Suprapubic skin (tissue), 4 donors: ENCODE measurements around the gene TAP1. TPM values are rescaled to one million over a fixed set of nuclear protein-coding genes. Genes with fewer than 3 reads are reported as not detected.

Source experiments
- DNase-seq, 2 donors: peaks; one replicate each; pipeline ENCODE4 v3.0.0-alpha.2; 2019; ENCODE audit warnings: low spot score in 2 of 2
- H3K27ac ChIP-seq: fragments of 200-600 bp; sonication (generic); one replicate; pipeline ENCODE4 v1.5.1; 2019
- H3K27me3 ChIP-seq: fragments of 200-600 bp; sonication (generic); one replicate; pipeline ENCODE4 v1.5.1; 2019
- H3K36me3 ChIP-seq: fragments of 200-600 bp; sonication (generic); one replicate; pipeline ENCODE4 v1.5.1; 2019
- H3K4me1 ChIP-seq: fragments of 200-600 bp; sonication (generic); one replicate; pipeline ENCODE4 v1.5.1; 2019
- H3K4me3 ChIP-seq: fragments of 200-600 bp; sonication (generic); one replicate; pipeline ENCODE4 v1.5.1; 2019; ENCODE audit warnings: mild to moderate bottlenecking
- H3K9me3 ChIP-seq: fragments of 200-600 bp; sonication (generic); one replicate; pipeline ENCODE4 v1.5.1; 2019
- EP300 ChIP-seq: sonication (generic); formaldehyde crosslinking; IDR thresholded peaks from one replicate; pipeline ENCODE4 v1.6.1; 2017; ENCODE audit warnings: antibody characterized with exemption
- POLR2A ChIP-seq, 2 donors: fragments of 450-650 bp; IDR thresholded peaks; one replicate each; pipeline ENCODE4 v1.6.1; 2017; ENCODE audit warnings: antibody characterized with exemption in 2 of 2, mild to moderate bottlenecking in 2 of 2, moderate library complexity in 2 of 2
- POLR2AphosphoS5 ChIP-seq, 3 donors: sonication (generic); formaldehyde crosslinking; IDR thresholded peaks; one replicate each; pipeline ENCODE4 v1.6.1; 2017; ENCODE audit warnings: antibody characterized with exemption in 3 of 3
- WGBS: methylation state at CpG from one replicate; pipeline ENCODE4 v1.1.5; 2018; 5-methylcytosine and 5-hydroxymethylcytosine counted together
- total RNA-seq, 4 donors: library from RNA; depleted of rRNA; stranded (reverse); fragments of >200 nt; gene quantifications; one replicate each; pipeline ENCODE4 v1.1.0, GENCODE V29; 2016
- TF ChIP-seq, protein P1 (sequence below), 2 donors: fragments of 200-600 bp in 1 of 2; fragments of 450-650 bp in 1 of 2; sonication (generic) in 1 of 2; IDR thresholded peaks; one replicate each; pipeline ENCODE4 v1.5.1; 2016 to 2019; ENCODE audit warnings: antibody characterized with exemption in 2 of 2, mild to moderate bottlenecking in 1 of 2, moderate library complexity in 1 of 2

Gene TAP1
- total RNA-seq, 4 donors from 2014 or later = 90.7 to 126 (median 101) TPM

DNA sequence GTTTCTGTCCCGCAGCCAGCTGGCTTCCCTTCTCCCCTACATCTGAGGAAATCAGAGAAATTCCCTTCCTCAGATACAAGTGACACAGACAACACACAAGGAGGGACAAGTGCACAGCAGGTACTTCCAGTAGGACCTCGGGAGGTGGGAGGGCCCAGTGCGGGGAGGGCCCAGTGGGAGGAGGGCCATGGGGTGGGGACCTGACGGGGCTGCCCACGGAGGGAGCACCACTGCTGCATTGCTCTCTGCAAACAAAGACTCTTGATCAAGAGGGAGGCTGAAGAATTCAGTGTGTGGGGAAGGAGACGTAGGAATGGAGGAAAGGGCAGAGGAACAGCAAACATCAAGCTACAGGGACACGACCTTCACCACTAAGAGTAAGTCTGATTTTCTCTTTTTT is 24.0 kb downstream of the TAP1 start:
- Histone ChIP-seq H3K4me3 (no peak overlapping the region), H3K36me3 (peaks cover 41% of the 10 kb centered on the region), H3K4me1 (peaks cover 13% of the 10 kb centered on the region), H3K27me3 (no peaks in the 10 kb centered on the region), H3K27ac (no peak overlapping the region), H3K9me3 (no peaks in the 10 kb centered on the region)
- no peak for DNase-seq
- WGBS = 71% methylated on average over 7 of the region's 7 CpGs
- TF ChIP-seq POLR2A (IDR thresholded peaks at IDR 0.05) (no peak), POLR2AphosphoS5 (IDR thresholded peaks at IDR 0.05) (no peak), EP300 (no peak)
- TF ChIP-seq, protein P1, sequence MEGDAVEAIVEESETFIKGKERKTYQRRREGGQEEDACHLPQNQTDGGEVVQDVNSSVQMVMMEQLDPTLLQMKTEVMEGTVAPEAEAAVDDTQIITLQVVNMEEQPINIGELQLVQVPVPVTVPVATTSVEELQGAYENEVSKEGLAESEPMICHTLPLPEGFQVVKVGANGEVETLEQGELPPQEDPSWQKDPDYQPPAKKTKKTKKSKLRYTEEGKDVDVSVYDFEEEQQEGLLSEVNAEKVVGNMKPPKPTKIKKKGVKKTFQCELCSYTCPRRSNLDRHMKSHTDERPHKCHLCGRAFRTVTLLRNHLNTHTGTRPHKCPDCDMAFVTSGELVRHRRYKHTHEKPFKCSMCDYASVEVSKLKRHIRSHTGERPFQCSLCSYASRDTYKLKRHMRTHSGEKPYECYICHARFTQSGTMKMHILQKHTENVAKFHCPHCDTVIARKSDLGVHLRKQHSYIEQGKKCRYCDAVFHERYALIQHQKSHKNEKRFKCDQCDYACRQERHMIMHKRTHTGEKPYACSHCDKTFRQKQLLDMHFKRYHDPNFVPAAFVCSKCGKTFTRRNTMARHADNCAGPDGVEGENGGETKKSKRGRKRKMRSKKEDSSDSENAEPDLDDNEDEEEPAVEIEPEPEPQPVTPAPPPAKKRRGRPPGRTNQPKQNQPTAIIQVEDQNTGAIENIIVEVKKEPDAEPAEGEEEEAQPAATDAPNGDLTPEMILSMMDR (IDR thresholded peaks at IDR 0.05) = no peak

DNA sequence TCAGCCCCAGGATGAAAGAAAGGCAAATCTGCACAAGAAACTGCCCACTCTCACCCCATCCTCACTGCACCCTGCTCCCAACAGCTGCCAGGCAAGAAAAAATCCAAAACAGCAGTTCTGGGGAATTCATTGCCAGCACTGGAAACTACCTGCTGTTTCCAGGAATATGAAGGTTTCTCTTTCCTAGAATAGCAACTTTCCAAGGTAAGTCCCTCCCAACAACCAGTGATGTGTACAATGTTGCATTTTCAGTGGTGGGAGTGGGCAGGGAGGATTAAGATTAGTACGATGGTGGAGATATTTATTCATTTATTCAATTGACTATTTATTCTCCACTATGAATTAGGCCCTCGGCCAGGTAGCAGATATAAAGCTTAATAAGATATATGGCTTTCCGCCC is 26.5 kb downstream of the TAP1 start:
- Histone ChIP-seq H3K9me3 (no peaks in the 10 kb centered on the region), H3K4me1 (peaks cover 13% of the 10 kb centered on the region), H3K4me3 (no peak overlapping the region), H3K27ac (no peak overlapping the region), H3K36me3 (peaks cover 30% of the 10 kb centered on the region), H3K27me3 (no peaks in the 10 kb centered on the region)
- WGBS = 52% methylated on average over 3 of the region's 3 CpGs
- no peak for TF ChIP-seq EP300
- TF ChIP-seq POLR2AphosphoS5 (IDR thresholded peaks at IDR 0.05) = no peak
- no peak for DNase-seq

DNA sequence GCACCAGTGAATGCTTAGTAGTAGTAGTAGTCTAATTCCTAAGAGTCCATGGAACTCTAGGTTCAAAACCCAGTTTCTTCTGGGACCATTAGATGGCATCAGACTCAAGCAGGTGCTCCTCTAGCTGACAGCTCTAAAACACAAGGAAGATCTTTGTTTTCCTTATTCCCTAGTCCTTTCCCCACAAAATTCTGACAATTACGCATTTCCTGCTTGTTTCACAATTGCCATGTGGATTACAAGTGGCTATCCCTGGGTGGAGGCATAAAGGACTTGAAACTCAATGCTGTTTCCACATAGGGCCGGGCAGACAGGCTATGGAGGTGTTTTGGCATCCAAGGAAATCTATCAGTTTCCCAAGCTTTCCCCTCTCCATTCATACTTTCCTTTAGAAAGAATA is 27.5 kb downstream of the TAP1 start:
- Histone ChIP-seq H3K4me3 (no peak overlapping the region), H3K36me3 (peaks cover 25% of the 10 kb centered on the region), H3K27me3 (no peaks in the 10 kb centered on the region), H3K27ac (no peak overlapping the region), H3K4me1 (peaks cover 13% of the 10 kb centered on the region), H3K9me3 (no peaks in the 10 kb centered on the region)
- WGBS = 29% methylated on average over 2 of the region's 2 CpGs
- no peak for DNase-seq
- TF ChIP-seq POLR2AphosphoS5 (IDR thresholded peaks at IDR 0.05) = no peak
- TF ChIP-seq, protein P1 (IDR thresholded peaks at IDR 0.05) = peak in 1 of 2 donors; percentile 4

DNA sequence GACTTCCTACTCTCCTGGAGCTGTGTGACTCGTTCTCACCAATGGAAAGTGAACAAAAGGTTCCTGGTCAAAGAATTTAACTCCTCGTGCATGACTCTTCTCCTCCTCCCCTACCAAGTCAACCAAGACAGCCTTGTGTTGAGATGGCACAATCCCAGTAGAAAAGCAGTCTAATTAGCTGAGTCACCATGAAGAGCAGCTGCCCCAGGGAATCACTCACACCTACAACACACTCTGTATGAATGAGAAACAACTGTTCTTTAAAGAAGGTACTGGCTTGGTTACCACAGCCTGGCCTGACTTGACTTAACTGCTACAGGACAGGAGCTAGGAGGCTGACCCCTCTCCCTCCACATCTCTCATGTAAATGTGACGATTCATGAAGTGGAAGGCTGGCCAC is 33.8 kb downstream of the TAP1 start:
- H3K4me3 ChIP-seq = no peak overlapping the region
- DNase-seq = no peak
- H3K4me1 ChIP-seq = peaks cover 34% of the 10 kb centered on the region
- no peak overlapping the region for H3K27ac ChIP-seq
- no peaks in the 10 kb centered on the region for H3K9me3 ChIP-seq
- TF ChIP-seq POLR2A (IDR thresholded peaks at IDR 0.05) = no peak
- no peak for TF ChIP-seq POLR2AphosphoS5 (IDR thresholded peaks at IDR 0.05)
- no peak for TF ChIP-seq EP300
- TF ChIP-seq, protein P1 (IDR thresholded peaks at IDR 0.05) = no peak
- WGBS = 44% methylated on average over 3 of the region's 3 CpGs
- H3K27me3 ChIP-seq = no peaks in the 10 kb centered on the region
- no peaks in the 10 kb centered on the region for H3K36me3 ChIP-seq

DNA sequence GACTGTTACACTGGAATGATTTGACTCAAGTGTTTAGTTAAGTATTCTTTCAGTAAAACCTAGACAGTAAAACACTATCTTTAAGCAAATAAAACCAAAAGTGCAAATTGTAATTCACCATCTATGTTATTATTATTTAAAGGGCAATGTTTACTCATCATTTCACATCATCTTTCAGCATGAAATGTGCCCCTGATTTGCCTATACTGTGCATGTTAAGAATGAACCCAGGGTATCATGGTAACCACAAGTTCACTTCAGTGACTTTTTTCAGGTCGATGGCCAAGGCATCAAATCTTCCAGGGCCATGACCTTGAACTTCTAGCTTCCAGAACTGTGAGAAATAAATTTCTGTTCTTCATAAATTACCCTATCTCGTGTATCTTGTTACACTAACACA is 34.6 kb downstream of the TAP1 start:
- 55% methylated on average over 2 of the region's 2 CpGs for WGBS
- no peak for DNase-seq
- TF ChIP-seq POLR2AphosphoS5 (IDR thresholded peaks at IDR 0.05) (no peak), EP300 (no peak), POLR2A (IDR thresholded peaks at IDR 0.05) (no peak)
- TF ChIP-seq, protein P1 (IDR thresholded peaks at IDR 0.05) = no peak
- H3K9me3 ChIP-seq = no peaks in the 10 kb centered on the region
- H3K4me1 ChIP-seq = peaks cover 34% of the 10 kb centered on the region
- H3K36me3 ChIP-seq = no peaks in the 10 kb centered on the region
- H3K27ac ChIP-seq = no peak overlapping the region
- H3K4me3 ChIP-seq = no peak overlapping the region
- H3K27me3 ChIP-seq = no peaks in the 10 kb centered on the region

DNA sequence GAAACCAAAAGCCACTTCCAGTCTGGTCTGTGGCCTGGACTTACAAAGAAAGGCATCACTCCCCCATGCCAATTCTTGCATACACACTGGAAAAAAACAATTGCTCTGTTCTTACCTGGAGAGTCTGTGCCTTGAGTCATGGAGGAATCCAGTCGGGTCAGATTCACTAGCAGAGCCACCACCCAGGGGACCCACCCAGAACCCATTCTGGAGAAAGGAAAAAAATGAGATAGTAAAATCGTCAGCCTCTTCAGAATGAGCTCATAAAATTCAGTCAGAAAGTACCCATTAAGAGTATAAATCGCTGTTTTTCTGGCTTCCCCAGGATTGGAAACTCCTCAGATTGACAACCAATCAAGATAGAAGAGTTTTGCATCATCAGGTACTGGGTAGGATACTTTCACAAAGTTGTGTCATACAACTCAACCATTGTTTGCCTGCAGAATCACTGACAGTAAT is 36.7 kb downstream of the TAP1 start, which contains the start of gene HLA-DOB:
HLA-DOB (minus strand) TSS at position 257 of the 459 bp plus-strand sequence; CDS start at position 206, 51 bp downstream.
- Histone ChIP-seq H3K27ac (peak within 1 kb of the TSS; percentile 58), H3K27me3 (no peaks in the 10 kb centered on the region), H3K4me1 (peaks cover 34% of the 10 kb centered on the region), H3K4me3 (peak within 1 kb of the TSS; percentile 10), H3K36me3 (no peaks in the 10 kb centered on the region), H3K9me3 (no peaks in the 10 kb centered on the region)
- 20% methylated on average over 3 of the region's 3 CpGs for WGBS
- TF ChIP-seq EP300 (no peak), POLR2A (IDR thresholded peaks at IDR 0.05) (no peak)
- DNase-seq = no peak
